Caco-2 (cell line): ENCODE results near the gene GPR37L1. TPM values are rescaled to one million over a fixed set of nuclear protein-coding genes. Genes with fewer than 3 reads are reported as not detected.

Source experiments
- BruUV-seq: library from RNA; stranded (reverse); fragments of 400-500 nt; replicated peaks from 2 replicates; lab custom pipeline; 2021; lab: Mats Ljungman, UMichigan
- CTCF ChIA-PET: fragments of 300-600 bp; sonication (Branson Sonifier 250); formaldehyde crosslinking; loops from one replicate; lab custom pipeline; 2022; ENCODE audit warnings: antibody characterized with exemption; lab: Charles Lee
- POLR2A ChIA-PET: fragments of 300-600 bp; sonication (Branson Sonifier 250); formaldehyde crosslinking; loops from one replicate; lab custom pipeline; 2022; ENCODE audit warnings: antibody characterized with exemption; lab: Charles Lee
- DNase-seq, 2 experiments: peaks; one replicate each; pipeline versions ENCODE4 v3.0.0 to v3.0.0-alpha.2; 2020 to 2022
- H3K27me3 ChIP-seq: replicated peaks from 2 replicates; pipeline ENCODE4 v1.6.0; 2011; ENCODE audit warnings: low read length; ENCODE audit not compliant: control insufficient read depth, insufficient read depth
- H3K36me3 ChIP-seq: 2 replicates; pipeline ENCODE4 v1.5.1; 2011; ENCODE audit warnings: low read length; ENCODE audit not compliant: control insufficient read depth, insufficient read depth
- H3K4me1 ChIP-seq: fragments of 250-450 bp; sonication (Bioruptor Pico); 2 replicates; pipeline ENCODE4 v1.5.1; 2020; ENCODE audit warnings: mild to moderate bottlenecking
- H3K4me3 ChIP-seq: 2 replicates; pipeline ENCODE4 v1.5.1; 2011; ENCODE audit warnings: low read depth, mild to moderate bottlenecking, control low read depth, low read length
- H3K9me3 ChIP-seq: fragments of 250-450 bp; sonication (Bioruptor Pico); 2 replicates; pipeline ENCODE4 v1.5.1; 2020; ENCODE audit warnings: mild to moderate bottlenecking, moderate library complexity
- H3K27ac Mint-ChIP-seq: one replicate; pipeline ENCODE4 v1.8.0; 2022; ENCODE audit warnings: mixed read lengths; ENCODE audit not compliant: unreplicated experiment
- H3K27me3 Mint-ChIP-seq: one replicate; pipeline ENCODE4 v1.8.0; 2022; ENCODE audit warnings: mixed read lengths; ENCODE audit not compliant: insufficient read depth, unreplicated experiment
- H3K36me3 Mint-ChIP-seq: one replicate; pipeline ENCODE4 v1.8.0; 2022; ENCODE audit warnings: mild to moderate bottlenecking, mixed read lengths; ENCODE audit not compliant: insufficient read depth, unreplicated experiment
- H3K4me1 Mint-ChIP-seq: one replicate; pipeline ENCODE4 v1.8.0; 2022; ENCODE audit warnings: low read depth, mixed read lengths; ENCODE audit not compliant: unreplicated experiment
- H3K4me3 Mint-ChIP-seq: one replicate; pipeline ENCODE4 v1.8.0; 2022; ENCODE audit warnings: mild to moderate bottlenecking, moderate library complexity, mixed read lengths; ENCODE audit not compliant: unreplicated experiment
- H3K9me3 Mint-ChIP-seq: one replicate; pipeline ENCODE4 v1.8.0; 2022; ENCODE audit warnings: mixed read lengths; ENCODE audit not compliant: unreplicated experiment
- CTCF ChIP-seq, 2 experiments: fragments of 200-600 bp in 1 of 2; IDR thresholded peaks; 1 replicate in 1 of 2; 2 replicates in 1 of 2; pipeline versions ENCODE4 v1.5.1 to v1.8.0; 2011 to 2022; ENCODE audit warnings: antibody characterized with exemption in 1 of 2, control low read depth in 1 of 2, inconsistent platforms in 1 of 2, low read depth in 1 of 2, low read length in 1 of 2, mild to moderate bottlenecking in 1 of 2, moderate library complexity in 1 of 2; ENCODE audit not compliant: insufficient read depth in 1 of 2, severe bottlenecking in 1 of 2, unreplicated experiment in 1 of 2
- intact Hi-C: fragments of 100-400 bp; cut with micrococcal nuclease; formaldehyde crosslinking; loops from one replicate; pipeline ENCODE4 v1.10.0; 2022; ENCODE audit not compliant: unreplicated experiment
- total RNA-seq: library from RNA; stranded (reverse); gene quantifications from 2 replicates; pipeline ENCODE4 v1.2.3, GENCODE V29; 2022

The GPR37L1 gene
- total RNA-seq, 1 experiment from 2014 or later: 0.07 TPM

- CTCF ChIA-PET: interaction anchor here (0.6 to 1.4 kb wide), 2 partner anchors 33 to 94 kb away, joined by 3 to 4 read pairs; no protein-coding TSS in a partner anchor
- no peaks in the 10 kb centered on the region for H3K36me3 ChIP-seq
- H3K36me3 Mint-ChIP-seq: no peaks in the 10 kb centered on the region
- H3K4me3 ChIP-seq: no peak overlapping the region
- no peak overlapping the region for H3K4me3 Mint-ChIP-seq
- no peaks in the 10 kb centered on the region for H3K27me3 Mint-ChIP-seq
- no peaks in the 10 kb centered on the region for H3K9me3 ChIP-seq
- no peaks in the 10 kb centered on the region for H3K9me3 Mint-ChIP-seq
- no peaks in the 10 kb centered on the region for H3K4me1 ChIP-seq
- no TSS peak for BruUV-seq
- intact Hi-C loops: no loop called here
- no peaks in the 10 kb centered on the region for H3K4me1 Mint-ChIP-seq
- no peak for DNase-seq
- H3K27me3 ChIP-seq: no peaks in the 10 kb centered on the region
- TF ChIP-seq CTCF (IDR thresholded peaks at IDR 0.05; ENCODE audit: insufficient read depth in 1 of 2, low read depth in 1 of 2, low read length in 1 of 2, severe bottlenecking in 1 of 2, unreplicated experiment in 1 of 2): no peak
- POLR2A ChIA-PET: no interaction called here
- H3K27ac Mint-ChIP-seq: no peak overlapping the region
Measured at GRCh38 chr1:202156590-202156989, 33.9 kb downstream of the GPR37L1 start.

GRCh38 chr1:202157945-202158344 lies 35.2 kb downstream of the GPR37L1 start:
- TF ChIP-seq CTCF (IDR thresholded peaks at IDR 0.05; ENCODE audit: insufficient read depth in 1 of 2, low read depth in 1 of 2, low read length in 1 of 2, severe bottlenecking in 1 of 2, unreplicated experiment in 1 of 2): no peak
- intact Hi-C loops: no loop called here
- Mint-ChIP-seq H3K9me3 (no peaks in the 10 kb centered on the region), H3K27ac (no peak overlapping the region), H3K4me3 (no peak overlapping the region), H3K27me3 (no peaks in the 10 kb centered on the region), H3K36me3 (no peaks in the 10 kb centered on the region), H3K4me1 (no peaks in the 10 kb centered on the region)
- peaks cover 6% of the 10 kb centered on the region; the same call in 1 of the 2 replicates for H3K4me1 ChIP-seq
- H3K36me3 ChIP-seq: no peaks in the 10 kb centered on the region
- H3K4me3 ChIP-seq: no peak overlapping the region
- DNase-seq: no peak
- no peaks in the 10 kb centered on the region for H3K27me3 ChIP-seq
- CTCF ChIA-PET: no interaction called here
- POLR2A ChIA-PET: no interaction called here
- BruUV-seq: no TSS peak
- no peaks in the 10 kb centered on the region for H3K9me3 ChIP-seq

- no peaks in the 10 kb centered on the region for H3K9me3 Mint-ChIP-seq
- Histone ChIP-seq H3K9me3 (no peaks in the 10 kb centered on the region), H3K4me3 (no peak overlapping the region), H3K4me1 (peaks cover 7% of the 10 kb centered on the region; the same call in 1 of the 2 replicates), H3K36me3 (no peaks in the 10 kb centered on the region), H3K27me3 (no peaks in the 10 kb centered on the region)
- DNase-seq: no peak
- H3K27me3 Mint-ChIP-seq: no peaks in the 10 kb centered on the region
- intact Hi-C loops: no loop called here
- no peaks in the 10 kb centered on the region for H3K4me1 Mint-ChIP-seq
- H3K27ac Mint-ChIP-seq: no peak overlapping the region
- CTCF ChIA-PET: interaction anchor here (1.4 kb wide), 1 partner anchor 30 kb away, joined by 3 read pairs; no protein-coding TSS in a partner anchor
- TF ChIP-seq CTCF (IDR thresholded peaks at IDR 0.05; ENCODE audit: insufficient read depth in 1 of 2, low read depth in 1 of 2, low read length in 1 of 2, severe bottlenecking in 1 of 2, unreplicated experiment in 1 of 2): no peak
- H3K4me3 Mint-ChIP-seq: no peak overlapping the region
- H3K36me3 Mint-ChIP-seq: no peaks in the 10 kb centered on the region
- no TSS peak for BruUV-seq
- POLR2A ChIA-PET: no interaction called here
Measured at GRCh38 chr1:202158810-202159533, 36.3 kb downstream of the GPR37L1 start.
